ENCODE results near the gene LSS. TPM values are rescaled to one million over a fixed set of nuclear protein-coding genes. Genes with fewer than 3 reads are reported as not detected.

LSS gene
- total and polyA plus RNA-seq, 2 donors (not counting 3 experiments of a cell fraction or from before 2014, with no cell fraction given), result 120 to 141 TPM

DNA sequence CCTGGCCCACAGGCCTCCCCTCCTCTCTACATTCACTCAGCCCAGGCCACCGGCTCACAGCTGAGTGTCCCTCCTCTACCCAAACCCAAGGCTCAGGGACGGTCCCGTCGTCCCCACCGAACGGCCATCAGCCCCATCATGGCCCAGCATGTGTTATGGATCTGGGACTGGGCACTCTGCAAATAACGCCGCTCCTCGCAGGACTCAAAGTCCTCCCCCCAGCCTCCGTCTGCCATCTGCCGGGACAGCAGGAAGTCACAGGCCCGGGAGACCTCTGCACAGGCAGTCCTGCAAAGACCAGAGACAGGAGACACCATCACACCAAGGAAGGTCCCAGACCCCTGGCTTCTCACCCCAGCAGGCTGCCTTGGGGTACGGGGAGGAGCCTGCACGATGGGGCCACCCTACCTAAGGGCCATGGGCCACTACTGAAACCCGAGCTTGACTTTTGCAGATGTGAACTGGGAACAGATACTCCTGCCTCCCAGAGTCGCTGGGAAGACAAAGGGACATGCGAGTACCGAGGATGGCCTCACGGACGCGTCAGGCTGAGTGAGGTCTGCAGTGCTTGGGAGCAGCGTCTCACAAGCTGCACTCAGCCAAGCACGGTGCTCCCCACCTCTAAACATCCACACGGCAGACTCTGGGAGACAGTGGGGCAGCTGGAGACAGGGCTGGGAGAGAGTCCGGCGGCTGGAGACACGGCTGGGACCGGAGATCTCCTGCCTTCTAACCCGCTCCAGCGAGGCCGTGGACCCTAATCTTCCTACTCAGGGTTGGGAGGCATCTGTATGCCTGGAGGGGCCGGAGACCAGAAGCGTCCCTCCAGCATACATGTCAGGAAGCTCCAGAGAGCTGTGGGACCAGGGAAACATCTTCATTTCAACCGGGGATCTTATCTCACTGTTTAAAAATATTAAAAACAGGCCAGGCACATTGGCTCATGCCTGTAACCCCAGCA is 33.9 kb downstream of the LSS start:
- Histone ChIP-seq H3K4me2 (ENCODE audit: insufficient read depth, low read length) (no peak overlapping the region), H3K4me3 (replicated peaks in 1 of 3; ENCODE audit: insufficient read depth in 1 of 3, low read depth in 1 of 3, low read length in 3 of 3) (no peak overlapping the region), H3K36me3 (ENCODE audit: control insufficient read depth in 2 of 2, extremely low read depth in 1 of 2, insufficient read depth in 2 of 2, low read length in 2 of 2) (peaks cover 20 to 42% of the 10 kb centered on the region in 2 experiments), H2AFZ (ENCODE audit: low read depth, low read length) (no peak overlapping the region), H3K9ac (replicated peaks; ENCODE audit: extremely low read depth, insufficient read depth, low read length) (no peak overlapping the region), H3K9me3 (replicated peaks; ENCODE audit: control insufficient read depth, insufficient read depth, low read length) (no peaks in the 10 kb centered on the region), H3K79me2 (ENCODE audit: control insufficient read depth, insufficient read depth, low read length) (no peaks in the 10 kb centered on the region), H4K20me1 (replicated peaks; ENCODE audit: control insufficient read depth, extremely low read depth, insufficient read depth, low read length) (no peaks in the 10 kb centered on the region), H3K27ac (ENCODE audit: insufficient read depth, low read depth, low read length) (no peak overlapping the region), H3K27me3 (ENCODE audit: control insufficient read depth in 2 of 2, insufficient read depth in 2 of 2, low read length in 2 of 2) (no peaks in the 10 kb centered on the region), H3K9me1 (replicated peaks; ENCODE audit: control insufficient read depth, extremely low read depth, insufficient read depth, low read length) (no peaks in the 10 kb centered on the region), H3K4me1 (ENCODE audit: control insufficient read depth, extremely low read depth, insufficient read depth, low read length) (peaks cover 2% of the 10 kb centered on the region)
- BruUV-seq (replicated peaks), result no TSS peak
- intact Hi-C loops (cut with micrococcal nuclease), result no loop called here
- TF ChIP-seq, protein P1, sequence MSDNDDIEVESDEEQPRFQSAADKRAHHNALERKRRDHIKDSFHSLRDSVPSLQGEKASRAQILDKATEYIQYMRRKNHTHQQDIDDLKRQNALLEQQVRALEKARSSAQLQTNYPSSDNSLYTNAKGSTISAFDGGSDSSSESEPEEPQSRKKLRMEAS (IDR thresholded peaks at IDR 0.05; ENCODE audit: insufficient read depth, insufficient read length), result no peak
- TF ChIP-seq EZH2 (IDR thresholded peaks at IDR 0.05; ENCODE audit: borderline replicate concordance, low read depth, low read length, severe bottlenecking) (no peak), FOS (IDR thresholded peaks at IDR 0.05; ENCODE audit: borderline replicate concordance, insufficient read depth, low read length) (no peak), JUN (IDR thresholded peaks at IDR 0.05; ENCODE audit: borderline replicate concordance, insufficient read depth, insufficient read length, low read depth) (no peak), POLR2AphosphoS5 (IDR thresholded peaks at IDR 0.05; ENCODE audit: insufficient read depth, low read depth, low read length) (no peak), POLR2A (IDR thresholded peaks at IDR 0.05; ENCODE audit: low read depth, low read length) (no peak), GATA2 (IDR thresholded peaks at IDR 0.05; ENCODE audit: insufficient read depth, insufficient read length, low read depth, low read length) (no peak), MYC (IDR thresholded peaks at IDR 0.05; ENCODE audit: low read depth, low read length) (no peak)
- TF ChIP-seq, protein P2, sequence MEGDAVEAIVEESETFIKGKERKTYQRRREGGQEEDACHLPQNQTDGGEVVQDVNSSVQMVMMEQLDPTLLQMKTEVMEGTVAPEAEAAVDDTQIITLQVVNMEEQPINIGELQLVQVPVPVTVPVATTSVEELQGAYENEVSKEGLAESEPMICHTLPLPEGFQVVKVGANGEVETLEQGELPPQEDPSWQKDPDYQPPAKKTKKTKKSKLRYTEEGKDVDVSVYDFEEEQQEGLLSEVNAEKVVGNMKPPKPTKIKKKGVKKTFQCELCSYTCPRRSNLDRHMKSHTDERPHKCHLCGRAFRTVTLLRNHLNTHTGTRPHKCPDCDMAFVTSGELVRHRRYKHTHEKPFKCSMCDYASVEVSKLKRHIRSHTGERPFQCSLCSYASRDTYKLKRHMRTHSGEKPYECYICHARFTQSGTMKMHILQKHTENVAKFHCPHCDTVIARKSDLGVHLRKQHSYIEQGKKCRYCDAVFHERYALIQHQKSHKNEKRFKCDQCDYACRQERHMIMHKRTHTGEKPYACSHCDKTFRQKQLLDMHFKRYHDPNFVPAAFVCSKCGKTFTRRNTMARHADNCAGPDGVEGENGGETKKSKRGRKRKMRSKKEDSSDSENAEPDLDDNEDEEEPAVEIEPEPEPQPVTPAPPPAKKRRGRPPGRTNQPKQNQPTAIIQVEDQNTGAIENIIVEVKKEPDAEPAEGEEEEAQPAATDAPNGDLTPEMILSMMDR (IDR thresholded peaks at IDR 0.05; ENCODE audit: extremely low read depth in 1 of 2, insufficient read depth in 1 of 2, low read depth in 1 of 2, low read length in 2 of 2), result no peak
- POLR2A ChIA-PET, result no interaction called here
- DNase-seq (ENCODE audit: low read depth, low spot score) (no peak), FAIRE-seq (no peak)
- dilution Hi-C loops (cut with MboI; ENCODE audit: extremely low pct_ligation_motif_present, low sequenced_read_pairs), result no loop called here
- CTCF ChIA-PET, result interaction anchor here (1.1 kb wide), 1 partner anchor 32 kb away, joined by 4 read pairs; no protein-coding TSS in a partner anchor

Data from endothelial cell of umbilical vein (primary cell).